Activated CD8-positive, alpha-beta memory T cell treated with anti-CD3 and anti-CD28 coated beads, Interleukin-2, amount 50 U/mL, for 24 hours (primary cell): ENCODE results near the gene ALKBH8.
"Not testable (repeated sequence)": the region's sequence is repeated elsewhere in the genome, so short reads cannot be mapped to it uniquely, and the experiment has no call there.

Experiments
- DNase-seq: peaks from one replicate; pipeline ENCODE4 v3.0.0-alpha.2; 2020; ENCODE audit errors: extremely low read depth

The ALKBH8 gene

GRCh38 chr11:107504981-107505380 is 60.6 kb downstream of the ALKBH8 start:
- no peak for DNase-seq

GRCh38 chr11:107501713-107502112 is 63.8 kb downstream of the ALKBH8 start:
- no peak for DNase-seq

- not testable (repeated sequence) for DNase-seq
Measured at GRCh38 chr11:107497371-107497770, 68.2 kb downstream of the ALKBH8 start.

GRCh38 chr11:107496011-107496410 is 69.5 kb downstream of the ALKBH8 start:
- no peak for DNase-seq

GRCh38 chr11:107494055-107494454 is 71.5 kb downstream of the ALKBH8 start:
- DNase-seq, result no peak

GRCh38 chr11:107493117-107493516 is 72.4 kb downstream of the ALKBH8 start:
- DNase-seq, result no peak

GRCh38 chr11:107490836-107491235 is 74.7 kb downstream of the ALKBH8 start:
- no peak for DNase-seq

- DNase-seq, result no peak
Measured at GRCh38 chr11:107482234-107482633, 83.3 kb downstream of the ALKBH8 start.

GRCh38 chr11:107478922-107479321 is 86.6 kb downstream of the ALKBH8 start:
- DNase-seq, result no peak

GRCh38 chr11:107477820-107478219 is 87.7 kb downstream of the ALKBH8 start:
- DNase-seq, result no peak

- DNase-seq, result no peak
Measured at GRCh38 chr11:107473792-107474191, 91.7 kb downstream of the ALKBH8 start.

- DNase-seq, result no peak
Measured at GRCh38 chr11:107472966-107473365, 92.6 kb downstream of the ALKBH8 start.

GRCh38 chr11:107468596-107468995 is 96.9 kb downstream of the ALKBH8 start:
- no peak for DNase-seq

- DNase-seq, result no peak
Measured at GRCh38 chr11:107467696-107468095, 97.8 kb downstream of the ALKBH8 start.

GRCh38 chr11:107466275-107466866 is 99.2 kb downstream of the ALKBH8 start:
- not testable (repeated sequence) for DNase-seq

GRCh38 chr11:107457558-107458271 is 107.8 kb downstream of the ALKBH8 start, which contains the start of gene CWF19L2:
TSS of gene CWF19L2 (minus strand) at chr11:107457825. CDS start at chr11:107457816, 9 bp downstream.
- DNase-seq, result peak; percentile 73

GRCh38 chr11:107457205-107457557 is 108.4 kb downstream of the ALKBH8 start:
- DNase-seq, result no peak

GRCh38 chr11:107453594-107454286 is 111.8 kb downstream of the ALKBH8 start:
- no peak for DNase-seq
